Breast epithelium (tissue), 3 donors: ENCODE data around the gene RAPGEF1.

Experiments
- CTCF ChIP-seq, 3 donors: fragments of 450-650 bp; IDR thresholded peaks; one replicate each; pipeline ENCODE4 v1.5.1; 2016 to 2017; ENCODE audit warnings: antibody characterized with exemption in 3 of 3, mild to moderate bottlenecking in 3 of 3, moderate library complexity in 3 of 3
- POLR2A ChIP-seq: fragments of 450-650 bp; IDR thresholded peaks from one replicate; pipeline ENCODE4 v1.6.1; 2016; ENCODE audit warnings: antibody characterized with exemption, mild to moderate bottlenecking, moderate library complexity
- POLR2AphosphoS5 ChIP-seq, 3 donors: sonication (generic); formaldehyde crosslinking; IDR thresholded peaks; one replicate each; pipeline ENCODE4 v1.6.1; 2017; ENCODE audit warnings: antibody characterized with exemption in 3 of 3

- TF ChIP-seq CTCF (IDR thresholded peaks at IDR 0.05) (no peak), POLR2A (no peak), POLR2AphosphoS5 (IDR thresholded peaks at IDR 0.05) (no peak)
Measured at GRCh38 chr9:131635892-131636291, 104.0 kb downstream of the RAPGEF1 start.
